Esophagus squamous epithelium (tissue), 5 donors: Measurements from ENCODE around the gene STK32A. TPM values are rescaled to one million over a fixed set of nuclear protein-coding genes. Genes with fewer than 3 reads are reported as not detected.

Source experiments
- DNase-seq: peaks from one replicate; lab custom pipeline; 2025; lab: John Stamatoyannopoulos, UW
- H3K27ac ChIP-seq, 4 donors: fragments of 200-600 bp; sonication (generic); one replicate each; pipeline ENCODE4 v1.5.1; 2016 to 2019; ENCODE audit warnings: mild to moderate bottlenecking in 1 of 4
- H3K27me3 ChIP-seq, 4 donors: fragments of 200-600 bp; sonication (generic); 1 replicate in 3 of 4; 2 replicates in 1 of 4; pipeline versions ENCODE4 v1.5.1 to v1.6.0; 2017 to 2021; ENCODE audit warnings: antibody characterized with exemption in 1 of 4
- H3K36me3 ChIP-seq, 3 donors: fragments of 200-600 bp; sonication (generic); one replicate each; pipeline ENCODE4 v1.5.1; 2016 to 2019
- H3K4me1 ChIP-seq, 3 donors: fragments of 200-600 bp; sonication (generic); one replicate each; pipeline ENCODE4 v1.5.1; 2017 to 2019
- H3K4me3 ChIP-seq, 4 donors: fragments of 200-600 bp; sonication (generic); 1 replicate in 3 of 4; 2 replicates in 1 of 4; pipeline ENCODE4 v1.5.1; 2016 to 2019; ENCODE audit warnings: mild to moderate bottlenecking in 2 of 4, moderate library complexity in 1 of 4
- H3K9me3 ChIP-seq, 3 donors: fragments of 200-600 bp; sonication (generic); one replicate each; pipeline ENCODE4 v1.5.1; 2016 to 2019
- CTCF ChIP-seq, 6 experiments: fragments of 450-650 bp in 4 of 6; fragments of 200-600 bp in 2 of 6; sonication (generic) in 2 of 6; IDR thresholded peaks; one replicate each; pipeline ENCODE4 v1.5.1; 2016 to 2019; ENCODE audit warnings: antibody characterized with exemption in 6 of 6, mild to moderate bottlenecking in 4 of 6, moderate library complexity in 4 of 6
- POLR2A ChIP-seq, 4 donors: fragments of 450-650 bp; IDR thresholded peaks; one replicate each; pipeline ENCODE4 v1.6.1; 2017; ENCODE audit warnings: antibody characterized with exemption in 4 of 4, mild to moderate bottlenecking in 4 of 4, moderate library complexity in 3 of 4
- WGBS, 2 donors: methylation state at CpG; one replicate each; pipeline ENCODE4 v1.1.5; 2018; 5-methylcytosine and 5-hydroxymethylcytosine counted together
- intact Hi-C: fragments of 100-400 bp; cut with DNase I; formaldehyde crosslinking; loops from one replicate; pipeline ENCODE4 v1.15.0; 2022
- total RNA-seq, 4 donors: library from RNA; depleted of rRNA; stranded (reverse); fragments of >200 nt; gene quantifications; one replicate each; pipeline ENCODE4 v1.1.0, GENCODE V29; 2016
- donor health status: DM: yes; HTN: yes; CAD: no.

STK32A gene
- total RNA-seq, 4 donors from 2014 or later: 0.26 to 1.7 (median 0.38) TPM; not detected in 1

- Histone ChIP-seq H3K9me3 (no peaks in the 10 kb centered on the region), H3K27ac (peak overlapping the region in 3 of 4 donors; percentile 32 to 91 (median 48)), H3K4me3 (no peak overlapping the region), H3K36me3 (peaks cover 0 to 33% (median 0%) of the 10 kb centered on the region in 3 donors), H3K27me3 (no peaks in the 10 kb centered on the region), H3K4me1 (peaks cover 9 to 59% (median 24%) of the 10 kb centered on the region in 3 donors)
- WGBS, 2 donors: 61 to 80% methylated on average over 2 to 3 of the region's 3 CpGs
- no peak for TF ChIP-seq POLR2A (IDR thresholded peaks at IDR 0.05)
- no peak for TF ChIP-seq CTCF (IDR thresholded peaks at IDR 0.05)
- no peak for DNase-seq
- intact Hi-C loops: no loop called here
Observed at GRCh38 chr5:147413266-147413665, 178.4 kb downstream of the STK32A start.

- H3K4me3 ChIP-seq: no peak overlapping the region
- WGBS, 2 donors: 70 to 86% methylated on average over 3 of the region's 3 CpGs
- H3K36me3 ChIP-seq: peaks cover 0 to 29% (median 0%) of the 10 kb centered on the region in 3 donors
- H3K27ac ChIP-seq: peak overlapping the region in 3 of 4 donors; percentile 15 to 73 (median 58)
- H3K4me1 ChIP-seq: peaks cover 9 to 68% (median 23%) of the 10 kb centered on the region in 3 donors
- H3K9me3 ChIP-seq: no peaks in the 10 kb centered on the region
- no peaks in the 10 kb centered on the region for H3K27me3 ChIP-seq
- TF ChIP-seq POLR2A (IDR thresholded peaks at IDR 0.05): no peak
- no peak for TF ChIP-seq CTCF (IDR thresholded peaks at IDR 0.05)
- no peak for DNase-seq
- intact Hi-C loops: no loop called here
Observed at GRCh38 chr5:147415651-147416050, 180.8 kb downstream of the STK32A start.

GRCh38 chr5:147417135-147417813 lies 182.4 kb downstream of the STK32A start:
- no peak for DNase-seq
- intact Hi-C loops: no loop called here
- Histone ChIP-seq H3K4me1 (peaks cover 9 to 51% (median 15%) of the 10 kb centered on the region in 3 donors), H3K27ac (peak overlapping the region in 3 of 4 donors; percentile 58 to 78 (median 73)), H3K27me3 (no peaks in the 10 kb centered on the region), H3K36me3 (peaks cover 0 to 22% (median 0%) of the 10 kb centered on the region in 3 donors), H3K9me3 (no peaks in the 10 kb centered on the region), H3K4me3 (no peak overlapping the region)
- 54 to 58% methylated on average over 5 of the region's 5 CpGs for whole genome bisulfite sequencing, 2 donors
- no peak for TF ChIP-seq POLR2A (IDR thresholded peaks at IDR 0.05)
- no peak for TF ChIP-seq CTCF (IDR thresholded peaks at IDR 0.05)

GRCh38 chr5:147418613-147419012 lies 183.8 kb downstream of the STK32A start:
- no peak for TF ChIP-seq POLR2A (IDR thresholded peaks at IDR 0.05)
- TF ChIP-seq CTCF (IDR thresholded peaks at IDR 0.05): no peak
- intact Hi-C loops: no loop called here
- no peak for DNase-seq
- peaks cover 9 to 44% (median 15%) of the 10 kb centered on the region in 3 donors for H3K4me1 ChIP-seq
- H3K9me3 ChIP-seq: no peaks in the 10 kb centered on the region
- peak overlapping the region in 3 of 4 donors; percentile 58 to 78 (median 73) for H3K27ac ChIP-seq
- H3K36me3 ChIP-seq: peaks cover 0 to 9% (median 0%) of the 10 kb centered on the region in 3 donors
- H3K27me3 ChIP-seq: no peaks in the 10 kb centered on the region
- H3K4me3 ChIP-seq: no peak overlapping the region
- WGBS, 2 donors: 63 to 68% methylated on average over 2 of the region's 2 CpGs

GRCh38 chr5:147426640-147427327 lies 192.0 kb downstream of the STK32A start:
- 66 to 69% methylated on average over 3 of the region's 3 CpGs for WGBS, 2 donors
- Histone ChIP-seq H3K4me3 (no peak overlapping the region), H3K4me1 (peaks cover 0 to 46% (median 24%) of the 10 kb centered on the region in 3 donors), H3K36me3 (no peaks in the 10 kb centered on the region), H3K9me3 (no peaks in the 10 kb centered on the region), H3K27me3 (no peaks in the 10 kb centered on the region), H3K27ac (peak overlapping the region in 3 of 4 donors; percentile 32 to 72 (median 45))
- no peak for TF ChIP-seq POLR2A (IDR thresholded peaks at IDR 0.05)
- no peak for TF ChIP-seq CTCF (IDR thresholded peaks at IDR 0.05)
- intact Hi-C loops: no loop called here
- no peak for DNase-seq
